IMR-90 (cell line): Measurements from ENCODE around the gene CHN2. TPM values are rescaled to one million over a fixed set of nuclear protein-coding genes. Genes with fewer than 3 reads are reported as not detected.

ENCODE experiments used
- ATAC-seq: fragments of 200-7000 bp; cut with Tn5 transposase; 2 replicates; pipeline ENCODE4 v1.9.1; 2020; ENCODE audit warnings: low read depth, mild to moderate bottlenecking, moderate library complexity
- BruUV-seq: library from RNA; stranded (reverse); fragments of 400-500 nt; replicated peaks from 2 replicates; lab custom pipeline; 2021; lab: Mats Ljungman, UMichigan
- CTCF ChIA-PET: fragments of 300-600 bp; formaldehyde crosslinking; extraction: SDS; loops from one replicate; lab custom pipeline; 2021; ENCODE audit warnings: antibody characterized with exemption; lab: Yijun Ruan, JAX
- POLR2A ChIA-PET: fragments of 300-600 bp; sonication (Branson Sonifier 250); formaldehyde crosslinking; loops from one replicate; lab custom pipeline; 2022; ENCODE audit warnings: antibody characterized with exemption; ENCODE audit not compliant: unreplicated experiment; lab: Charles Lee
- DNase-seq: peaks from one replicate; pipeline ENCODE4 v3.0.0; 2013
- H2AFZ ChIP-seq: replicated peaks from 2 replicates; pipeline ENCODE3; 2013; ENCODE audit warnings: low read length, mild to moderate bottlenecking; ENCODE audit not compliant: poor library complexity
- H2AK5ac ChIP-seq: 2 replicates; pipeline ENCODE4 v1.6.1; 2013; ENCODE audit warnings: low read depth, low read length, inconsistent platforms
- H2AK9ac ChIP-seq: replicated peaks from 2 replicates; pipeline ENCODE3; 2013; ENCODE audit warnings: mild to moderate bottlenecking, low read depth, low read length, moderate library complexity; ENCODE audit not compliant: poor library complexity
- H2BK120ac ChIP-seq: 2 replicates; pipeline ENCODE4 v1.6.1; 2013; ENCODE audit warnings: low read depth, low read length, inconsistent platforms
- H2BK15ac ChIP-seq: 3 replicates; pipeline ENCODE4 v1.6.1; 2013; ENCODE audit warnings: low read depth, low read length, inconsistent platforms
- H2BK20ac ChIP-seq: 2 replicates; pipeline ENCODE4 v1.6.1; 2013; ENCODE audit warnings: low read depth, mild to moderate bottlenecking, inconsistent platforms, low read length, moderate library complexity
- H2BK5ac ChIP-seq: 2 replicates; pipeline ENCODE4 v1.6.1; 2013; ENCODE audit warnings: mild to moderate bottlenecking, low read depth, low read length, inconsistent platforms; ENCODE audit not compliant: poor library complexity, severe bottlenecking
- H3K14ac ChIP-seq: replicated peaks from 2 replicates; pipeline ENCODE4 v1.6.1; 2013; ENCODE audit warnings: low read depth, low read length, inconsistent platforms
- H3K18ac ChIP-seq: 2 replicates; pipeline ENCODE4 v1.6.1; 2013; ENCODE audit warnings: low read depth, low read length, control low read depth
- H3K23ac ChIP-seq: 2 replicates; pipeline ENCODE4 v1.6.1; 2013; ENCODE audit warnings: low read depth, low read length, inconsistent platforms
- H3K27ac ChIP-seq: 2 replicates; pipeline ENCODE4 v1.5.1; 2013; ENCODE audit warnings: mild to moderate bottlenecking, control low read depth, low read length; ENCODE audit not compliant: insufficient read depth
- H3K27me3 ChIP-seq: 2 replicates; pipeline ENCODE4 v1.6.1; 2013; ENCODE audit warnings: low read length; ENCODE audit not compliant: control insufficient read depth, insufficient read depth
- H3K36me3 ChIP-seq: 2 replicates; pipeline ENCODE4 v1.6.1; 2013; ENCODE audit warnings: low read length, mixed read lengths; ENCODE audit not compliant: control insufficient read depth, insufficient read depth
- H3K4ac ChIP-seq: 2 replicates; pipeline ENCODE4 v1.6.1; 2013; ENCODE audit warnings: low read depth, low read length, inconsistent platforms
- H3K4me1 ChIP-seq: 2 replicates; pipeline ENCODE4 v1.6.1; 2013; ENCODE audit warnings: low read length, mixed read lengths; ENCODE audit not compliant: control insufficient read depth, insufficient read depth
- H3K4me2 ChIP-seq: 2 replicates; pipeline ENCODE4 v1.6.1; 2013; ENCODE audit warnings: low read depth, mild to moderate bottlenecking, control low read depth, low read length, moderate library complexity
- H3K4me3 ChIP-seq: 2 replicates; pipeline ENCODE4 v1.5.1; 2013; ENCODE audit warnings: low read depth, mild to moderate bottlenecking, control low read depth, low read length, moderate library complexity; ENCODE audit not compliant: insufficient read depth
- H3K56ac ChIP-seq: 2 replicates; pipeline ENCODE4 v1.6.1; 2013; ENCODE audit warnings: low read length, inconsistent platforms; ENCODE audit not compliant: insufficient read depth; ENCODE audit errors: extremely low read depth
- H3K79me1 ChIP-seq, 2 experiments: 2 replicates each; pipeline ENCODE4 v1.6.1; 2013; ENCODE audit warnings: low read length in 2 of 2, inconsistent platforms in 1 of 2, low read depth in 1 of 2
- H3K9ac ChIP-seq: 2 replicates; pipeline ENCODE4 v1.6.1; 2013; ENCODE audit warnings: low read depth, low read length, control low read depth
- H3K9me1 ChIP-seq: 2 replicates; pipeline ENCODE4 v1.6.1; 2013; ENCODE audit warnings: low read length, inconsistent platforms; ENCODE audit not compliant: insufficient read depth
- H3K9me3 ChIP-seq: 2 replicates; pipeline ENCODE4 v1.6.1; 2013; ENCODE audit warnings: low read length; ENCODE audit not compliant: control insufficient read depth, insufficient read depth
- H4K20me1 ChIP-seq: 2 replicates; pipeline ENCODE4 v1.6.1; 2013; ENCODE audit warnings: low read length, inconsistent platforms; ENCODE audit not compliant: insufficient read depth
- H4K5ac ChIP-seq: 2 replicates; pipeline ENCODE4 v1.6.1; 2013; ENCODE audit warnings: mild to moderate bottlenecking, low read depth, low read length, control low read depth
- H4K8ac ChIP-seq, 2 experiments: 2 replicates each; pipeline ENCODE4 v1.6.1; 2013; ENCODE audit warnings: low read depth in 2 of 2, low read length in 2 of 2, control low read depth in 1 of 2, inconsistent platforms in 1 of 2
- H4K91ac ChIP-seq: 2 replicates; pipeline ENCODE4 v1.6.1; 2013; ENCODE audit warnings: low read depth, low read length, inconsistent platforms; ENCODE audit not compliant: insufficient read depth
- BHLHE40 ChIP-seq: fragments of 150-350 bp; IDR thresholded peaks from 2 replicates; pipeline ENCODE4 v1.6.1; 2016; ENCODE audit warnings: mild to moderate bottlenecking, low read depth, low read length
- CEBPB ChIP-seq: IDR thresholded peaks from 2 replicates; pipeline ENCODE4 v1.6.1; 2012; ENCODE audit warnings: low read depth, low read length, improper control_type of control experiment
- CHD1 ChIP-seq: IDR thresholded peaks from 2 replicates; pipeline ENCODE4 v1.6.1; 2012; ENCODE audit warnings: low read depth, low read length, improper control_type of control experiment
- CTCF ChIP-seq: conservative IDR thresholded peaks from 2 replicates; pipeline ENCODE4 v1.5.1; 2012; ENCODE audit warnings: mild to moderate bottlenecking, low read depth, low read length, improper control_type of control experiment
- ELK1 ChIP-seq: fragments of 150-350 bp; IDR thresholded peaks from 2 replicates; pipeline ENCODE4 v1.6.1; 2016; ENCODE audit warnings: low read depth, mild to moderate bottlenecking, low read length, moderate library complexity, borderline replicate concordance
- FOS ChIP-seq: fragments of 150-350 bp; IDR thresholded peaks from 2 replicates; pipeline ENCODE4 v1.6.1; 2016; ENCODE audit warnings: low read depth, low read length
- MAFK ChIP-seq: IDR thresholded peaks from 2 replicates; pipeline ENCODE4 v1.6.1; 2012; ENCODE audit warnings: low read depth, low read length, improper control_type of control experiment
- MAZ ChIP-seq: IDR thresholded peaks from 2 replicates; pipeline ENCODE4 v1.6.1; 2012; ENCODE audit warnings: low read depth, mild to moderate bottlenecking, low read length, improper control_type of control experiment, moderate library complexity, borderline replicate concordance
- MXI1 ChIP-seq: IDR thresholded peaks from 2 replicates; pipeline ENCODE4 v1.6.1; 2012; ENCODE audit warnings: low read depth, mild to moderate bottlenecking, low read length, moderate library complexity, borderline replicate concordance
- NFE2L2 ChIP-seq: fragments of 150-350 bp; IDR thresholded peaks from 2 replicates; pipeline ENCODE4 v1.6.1; 2016; ENCODE audit warnings: low read depth, mild to moderate bottlenecking, low read length
- POLR2A ChIP-seq: IDR thresholded peaks from 2 replicates; pipeline ENCODE4 v1.6.1; 2012; ENCODE audit warnings: mild to moderate bottlenecking, low read depth, low read length
- RAD21 ChIP-seq: IDR thresholded peaks from 2 replicates; pipeline ENCODE4 v1.6.1; 2012; ENCODE audit warnings: low read length, improper control_type of control experiment
- RCOR1 ChIP-seq: IDR thresholded peaks from 2 replicates; pipeline ENCODE4 v1.6.1; 2012; ENCODE audit warnings: mild to moderate bottlenecking, low read length, improper control_type of control experiment; ENCODE audit not compliant: insufficient replicate concordance
- RFX5 ChIP-seq: IDR thresholded peaks from 2 replicates; pipeline ENCODE4 v1.8.0; 2012; ENCODE audit warnings: low read depth, mild to moderate bottlenecking, low read length, moderate library complexity
- SMC3 ChIP-seq: fragments of 150-350 bp; IDR thresholded peaks from 2 replicates; pipeline ENCODE4 v1.6.1; 2016; ENCODE audit warnings: low read depth, mild to moderate bottlenecking, antibody characterized with exemption, low read length, moderate library complexity
- USF2 ChIP-seq: fragments of 150-350 bp; IDR thresholded peaks from 2 replicates; pipeline ENCODE4 v1.6.1; 2017; ENCODE audit warnings: mild to moderate bottlenecking, antibody characterized with exemption, low read length, low read depth
- WGBS, 2 experiments: methylation state at CpG; one replicate each; pipeline versions ENCODE4 v1.1.5 to v1.1.7; 2013; ENCODE audit warnings: missing lambda C conversion rate in 2 of 2; ENCODE audit not compliant: insufficient read length in 1 of 2; ENCODE audit errors: extremely low coverage in 2 of 2; 5-methylcytosine and 5-hydroxymethylcytosine counted together
- dilution Hi-C: fragments of 300-500 bp; cut with HindIII; formaldehyde crosslinking; loops from one replicate; pipeline ENCODE4 v1.14.3; 2018; ENCODE audit warnings: low sequenced_read_pairs; ENCODE audit not compliant: unreplicated experiment
- in situ Hi-C: fragments of 300-500 bp; cut with MboI; formaldehyde crosslinking; loops from 3 replicates; pipeline ENCODE4 v1.14.3; 2019; ENCODE audit warnings: low sequenced_read_pairs, inconsistent platforms, mixed read lengths
- intact Hi-C: fragments of 100-400 bp; cut with micrococcal nuclease; formaldehyde crosslinking; loops from 2 replicates; pipeline ENCODE4 v1.10.0; 2022
- polyA plus RNA-seq, 3 experiments: library from polyadenylated mRNA; depleted of rRNA; stranded (reverse); fragments of >200 nt; gene quantifications; 2 replicates each; pipeline ENCODE4 v1.2.3, GENCODE V29; 2012; ENCODE audit warnings: low replicate concordance in 1 of 3
- total RNA-seq: library from RNA; depleted of rRNA; stranded (reverse); fragments of >200 nt; gene quantifications from 2 replicates; pipeline ENCODE4 v1.2.3, GENCODE V29; 2012

CHN2 gene
- total and polyA plus RNA-seq, 2 of the 4 experiments (the other 2 are of a cell fraction), result not detected

- no peak overlapping the region for H2BK5ac ChIP-seq
- H2AFZ ChIP-seq, result no peak overlapping the region
- no peak overlapping the region for H3K14ac ChIP-seq
- dilution Hi-C loops, result no loop called here
- no peak overlapping the region for H3K4ac ChIP-seq
- no peak overlapping the region for H3K56ac ChIP-seq
- no peak overlapping the region for H2AK9ac ChIP-seq
- in situ Hi-C loops, result no loop called here
- CTCF ChIA-PET, result no interaction called here
- no peak overlapping the region for H2BK120ac ChIP-seq
- intact Hi-C loops, result no loop called here
- DNase-seq (no peak), ATAC-seq (no peak)
- no peak overlapping the region for H3K23ac ChIP-seq
- H3K9me1 ChIP-seq, result no peaks in the 10 kb centered on the region
- no peak overlapping the region for H4K91ac ChIP-seq
- no peak overlapping the region for H3K18ac ChIP-seq
- no peaks in the 10 kb centered on the region for H3K9me3 ChIP-seq
- BruUV-seq, result no TSS peak
- no peak for TF ChIP-seq FOS
- no peak for TF ChIP-seq RAD21
- no peak for TF ChIP-seq MAZ
- TF ChIP-seq MXI1, result no peak
- no peak for TF ChIP-seq ELK1
- no peak for TF ChIP-seq POLR2A
- no peak for TF ChIP-seq MAFK
- TF ChIP-seq NFE2L2, result no peak
- TF ChIP-seq RFX5, result no peak
- no peak for TF ChIP-seq USF2
- TF ChIP-seq CHD1, result no peak
- TF ChIP-seq RCOR1, result no peak
- no peak for TF ChIP-seq CEBPB
- no peak for TF ChIP-seq BHLHE40
- no peak for TF ChIP-seq SMC3
- TF ChIP-seq CTCF, result no peak
- H2BK20ac ChIP-seq, result no peak overlapping the region
- no peak overlapping the region for H3K4me3 ChIP-seq
- H3K4me2 ChIP-seq, result no peak overlapping the region
- no peak overlapping the region for H3K27ac ChIP-seq
- no peaks in the 10 kb centered on the region for H3K4me1 ChIP-seq
- H3K36me3 ChIP-seq, result no peaks in the 10 kb centered on the region
- H4K8ac ChIP-seq, result no peak overlapping the region
- no peak overlapping the region for H2AK5ac ChIP-seq
- H3K9ac ChIP-seq, result no peak overlapping the region
- H4K20me1 ChIP-seq, result no peaks in the 10 kb centered on the region
- no peaks in the 10 kb centered on the region for H3K79me1 ChIP-seq
- POLR2A ChIA-PET, result interaction anchor here (0.7 kb wide), 1 partner anchor 901 kb away, joined by 3 read pairs; no protein-coding TSS in a partner anchor
- WGBS, 2 experiments, result no CpG with 5 or more reads among the region's 3 CpGs
- H2BK15ac ChIP-seq, result no peak overlapping the region
- no peak overlapping the region for H4K5ac ChIP-seq
- H3K27me3 ChIP-seq, result no peaks in the 10 kb centered on the region
Observed at GRCh38 chr7:29431686-29432085, 237.1 kb downstream of the CHN2 start.
